ENCODE results near the gene ZBTB7B. TPM values are rescaled to one million over a fixed set of nuclear protein-coding genes. Genes with fewer than 3 reads are reported as not detected.

Gene ZBTB7B
- total RNA-seq, 1 donor from 2014 or later = 29.9 TPM

DNA sequence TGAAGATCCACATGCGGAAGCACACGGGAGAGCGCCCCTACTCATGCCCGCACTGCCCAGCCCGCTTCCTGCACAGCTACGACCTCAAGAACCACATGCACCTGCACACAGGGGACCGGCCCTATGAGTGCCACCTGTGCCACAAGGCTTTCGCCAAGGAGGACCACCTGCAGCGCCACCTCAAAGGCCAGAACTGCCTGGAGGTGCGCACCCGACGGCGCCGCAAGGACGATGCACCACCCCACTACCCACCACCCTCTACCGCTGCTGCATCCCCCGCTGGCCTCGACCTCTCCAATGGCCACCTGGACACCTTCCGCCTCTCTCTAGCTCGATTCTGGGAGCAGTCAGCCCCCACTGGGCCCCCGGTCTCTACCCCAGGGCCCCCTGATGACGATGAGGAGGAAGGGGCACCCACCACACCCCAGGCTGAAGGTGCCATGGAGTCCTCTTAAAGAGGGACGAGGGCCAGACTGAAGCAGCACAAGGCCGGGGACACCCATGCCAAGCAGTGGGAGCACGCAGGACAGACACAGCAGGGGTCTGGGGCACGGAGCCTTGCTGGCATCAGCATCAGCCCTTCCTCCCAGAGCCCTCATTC is 13.7 kb downstream of the ZBTB7B start:
- Mint-ChIP-seq H3K4me1 (ENCODE audit: low read depth) (peaks cover 2% of the 10 kb centered on the region), H3K36me3 (ENCODE audit: insufficient read depth) (peaks cover 3% of the 10 kb centered on the region), H3K27ac (peak overlapping the region; percentile 24), H3K27me3 (no peaks in the 10 kb centered on the region), H3K4me3 (ENCODE audit: low read depth) (no peak overlapping the region), H3K9me3 (ENCODE audit: low read depth) (no peaks in the 10 kb centered on the region)
- TF ChIP-seq, protein P1, sequence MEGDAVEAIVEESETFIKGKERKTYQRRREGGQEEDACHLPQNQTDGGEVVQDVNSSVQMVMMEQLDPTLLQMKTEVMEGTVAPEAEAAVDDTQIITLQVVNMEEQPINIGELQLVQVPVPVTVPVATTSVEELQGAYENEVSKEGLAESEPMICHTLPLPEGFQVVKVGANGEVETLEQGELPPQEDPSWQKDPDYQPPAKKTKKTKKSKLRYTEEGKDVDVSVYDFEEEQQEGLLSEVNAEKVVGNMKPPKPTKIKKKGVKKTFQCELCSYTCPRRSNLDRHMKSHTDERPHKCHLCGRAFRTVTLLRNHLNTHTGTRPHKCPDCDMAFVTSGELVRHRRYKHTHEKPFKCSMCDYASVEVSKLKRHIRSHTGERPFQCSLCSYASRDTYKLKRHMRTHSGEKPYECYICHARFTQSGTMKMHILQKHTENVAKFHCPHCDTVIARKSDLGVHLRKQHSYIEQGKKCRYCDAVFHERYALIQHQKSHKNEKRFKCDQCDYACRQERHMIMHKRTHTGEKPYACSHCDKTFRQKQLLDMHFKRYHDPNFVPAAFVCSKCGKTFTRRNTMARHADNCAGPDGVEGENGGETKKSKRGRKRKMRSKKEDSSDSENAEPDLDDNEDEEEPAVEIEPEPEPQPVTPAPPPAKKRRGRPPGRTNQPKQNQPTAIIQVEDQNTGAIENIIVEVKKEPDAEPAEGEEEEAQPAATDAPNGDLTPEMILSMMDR (IDR thresholded peaks at IDR 0.05; ENCODE audit: unreplicated experiment) = no peak
- no peak for DNase-seq (ENCODE audit: low spot score, unreplicated experiment)

DNA sequence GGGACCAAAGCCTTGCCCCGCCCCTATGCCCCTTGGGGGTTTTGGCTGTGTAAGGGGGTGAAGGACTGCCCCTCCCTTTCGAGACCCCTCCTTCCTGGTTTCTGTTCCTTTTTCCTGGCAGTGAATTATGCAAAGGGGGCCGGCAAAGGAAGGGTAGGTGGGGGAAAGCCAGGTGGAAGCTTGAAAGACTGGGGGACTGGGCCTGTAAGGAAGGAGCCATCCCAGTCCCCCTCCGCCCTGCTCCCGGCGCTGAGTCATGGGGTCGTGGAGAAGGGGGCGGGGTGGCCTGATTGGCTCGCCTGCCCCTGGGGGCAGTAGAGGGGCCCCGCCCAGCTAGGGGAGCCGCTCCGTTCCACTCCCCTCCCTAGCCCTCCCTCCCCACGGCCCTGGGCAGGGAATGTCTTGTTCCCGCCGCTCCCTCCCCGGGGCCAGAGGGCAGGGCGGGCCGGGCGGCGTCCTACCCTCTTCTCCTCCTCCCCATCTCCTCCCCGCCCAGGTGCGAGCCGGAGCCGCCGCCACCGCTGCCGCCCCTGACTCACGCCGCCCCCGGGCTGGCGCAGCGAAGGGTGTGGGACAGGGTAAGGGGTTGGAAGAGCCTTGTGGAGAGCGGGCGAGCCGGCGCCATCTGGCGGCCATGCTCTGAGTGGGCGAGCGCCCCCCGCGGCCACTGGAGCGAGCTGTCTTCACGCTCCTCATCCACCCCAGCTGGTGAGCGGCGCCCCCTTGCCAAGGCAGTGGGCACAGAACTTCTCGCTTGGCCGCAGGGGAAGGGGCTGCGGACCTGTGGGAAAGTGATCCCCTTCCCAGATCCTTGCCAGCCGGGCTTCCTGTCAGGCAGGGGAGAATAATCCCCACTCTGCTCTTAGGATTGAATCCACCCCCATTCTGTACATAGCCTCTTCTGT is 14.7 kb downstream of the ZBTB7B start:
- TF ChIP-seq, protein P1 (IDR thresholded peaks at IDR 0.05; ENCODE audit: unreplicated experiment) = peak; percentile 99
- Mint-ChIP-seq H3K27ac (peak overlapping the region; percentile 90), H3K4me1 (ENCODE audit: low read depth) (peaks cover 2% of the 10 kb centered on the region), H3K36me3 (ENCODE audit: insufficient read depth) (peaks cover 3% of the 10 kb centered on the region), H3K4me3 (ENCODE audit: low read depth) (peak overlapping the region; percentile 35), H3K27me3 (no peaks in the 10 kb centered on the region), H3K9me3 (ENCODE audit: low read depth) (no peaks in the 10 kb centered on the region)
- DNase-seq (ENCODE audit: low spot score, unreplicated experiment) = peak; percentile 84

DNA sequence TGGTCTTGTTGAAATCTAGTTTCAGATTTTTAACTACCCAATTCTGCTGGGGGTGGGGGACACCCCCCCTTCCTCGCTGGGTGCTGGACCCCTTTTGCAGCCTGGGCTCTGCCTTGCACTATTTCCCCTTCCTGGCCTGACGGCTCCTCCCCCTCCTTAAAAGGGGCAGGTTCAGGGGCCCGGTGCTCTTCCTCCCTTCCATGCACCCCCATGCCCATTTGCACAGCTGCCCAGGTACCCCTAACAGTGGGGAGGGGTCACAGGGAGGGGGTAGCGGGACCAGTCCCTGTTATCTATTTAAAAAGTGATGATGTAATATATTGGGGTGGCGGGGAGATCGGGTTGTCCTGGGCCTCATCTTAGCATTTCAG is 15.3 kb downstream of the ZBTB7B start:
- Mint-ChIP-seq H3K36me3 (ENCODE audit: insufficient read depth) (peaks cover 3% of the 10 kb centered on the region), H3K4me3 (ENCODE audit: low read depth) (no peak overlapping the region), H3K9me3 (ENCODE audit: low read depth) (no peaks in the 10 kb centered on the region), H3K27me3 (no peaks in the 10 kb centered on the region), H3K27ac (peak overlapping the region; percentile 45), H3K4me1 (ENCODE audit: low read depth) (peaks cover 2% of the 10 kb centered on the region)
- DNase-seq (ENCODE audit: low spot score, unreplicated experiment) = no peak
- TF ChIP-seq, protein P1 (IDR thresholded peaks at IDR 0.05; ENCODE audit: unreplicated experiment) = no peak

DNA sequence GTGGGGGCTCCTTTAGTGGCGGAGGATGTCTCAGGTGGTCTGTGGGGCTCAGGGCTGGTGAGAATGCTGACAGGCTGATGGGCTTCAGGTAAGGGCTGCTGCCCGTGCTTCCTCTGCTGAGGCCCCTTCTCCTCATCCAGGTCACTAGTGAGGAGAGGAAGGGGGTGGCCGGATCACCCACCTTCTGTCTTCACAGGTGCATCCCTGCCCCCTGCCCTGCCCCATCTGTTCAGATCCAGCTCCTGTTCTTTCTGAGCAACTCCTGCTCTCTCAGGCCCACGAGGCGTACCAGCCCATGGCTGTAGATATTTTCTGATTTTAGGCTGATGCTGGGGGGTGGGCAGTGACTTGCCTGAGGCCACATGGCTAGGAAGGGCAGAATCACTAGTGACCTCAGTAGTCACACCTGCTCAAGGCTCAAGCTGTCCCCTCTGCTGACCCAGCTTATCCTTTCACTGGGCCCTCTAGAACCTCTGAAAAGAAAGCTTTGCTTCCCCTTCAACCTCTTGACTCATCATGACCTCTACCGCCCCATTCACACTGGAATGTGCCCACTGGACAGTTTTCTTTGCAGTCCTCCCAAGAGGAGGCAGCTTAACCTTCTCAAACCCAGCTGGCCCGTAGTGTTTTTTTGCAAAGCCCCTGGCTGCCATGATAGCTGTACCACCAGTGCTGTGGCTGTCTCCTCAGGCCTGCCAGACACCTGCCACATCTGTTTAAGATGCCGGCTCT is 16.2 kb downstream of the ZBTB7B start:
- TF ChIP-seq, protein P1 (IDR thresholded peaks at IDR 0.05; ENCODE audit: unreplicated experiment) = no peak
- Mint-ChIP-seq H3K4me3 (ENCODE audit: low read depth) (no peak overlapping the region), H3K4me1 (ENCODE audit: low read depth) (peaks cover 2% of the 10 kb centered on the region), H3K36me3 (ENCODE audit: insufficient read depth) (peaks cover 3% of the 10 kb centered on the region), H3K27me3 (no peaks in the 10 kb centered on the region), H3K27ac (peak overlapping the region; percentile 22), H3K9me3 (ENCODE audit: low read depth) (no peaks in the 10 kb centered on the region)
- DNase-seq (ENCODE audit: low spot score, unreplicated experiment) = no peak
